ENCODE measurements around the gene AEBP1. TPM values are rescaled to one million over a fixed set of nuclear protein-coding genes. Genes with fewer than 3 reads are reported as not detected.

Gene AEBP1
- total and polyA plus RNA-seq, 9 of the 15 experiments (the other 6 are each of a cell fraction or from before 2014, with no cell fraction given): 0.03 to 0.78 (median 0.30) TPM; not detected in 2

GRCh38 chr7:44162179-44162578, 58.0 kb downstream of the AEBP1 start:
- DNase-seq (ENCODE audit: extremely low read depth in 1 of 4, low spot score in 3 of 4) (no peak), ATAC-seq (no peak), FAIRE-seq (no peak)
- ChIA-PET CTCF (ENCODE audit: low intra/inter-chr PET ratio) (no interaction called here), POLR2A (no interaction called here)
- H3K79me2 ChIP-seq (ENCODE audit: control insufficient read depth, insufficient read depth, low read length): no peaks in the 10 kb centered on the region
- TF ChIP-seq GTF2B (IDR thresholded peaks at IDR 0.05; ENCODE audit: extremely low read depth, insufficient read length) (no peak), POLR2G (IDR thresholded peaks at IDR 0.05; ENCODE audit: low read depth, low read length) (no peak), RBM14 (IDR thresholded peaks at IDR 0.05; ENCODE audit: borderline replicate concordance, insufficient read depth, low read depth, low read length) (no peak), THRB (CRISPR knock-in tag; conservative IDR thresholded peaks at IDR 0.05) (no peak), SMAD3 (CRISPR knock-in tag; conservative IDR thresholded peaks at IDR 0.05) (no peak), HSF4 (CRISPR knock-in tag; IDR thresholded peaks at IDR 0.05; ENCODE audit: borderline replicate concordance) (no peak), KLF6 (CRISPR knock-in tag; IDR thresholded peaks at IDR 0.05; ENCODE audit: borderline replicate concordance) (no peak), SMARCE1 (IDR thresholded peaks at IDR 0.05) (no peak), CUX1 (CRISPR knock-in tag; IDR thresholded peaks at IDR 0.05) (no peak), ZFP36 (IDR thresholded peaks at IDR 0.05; ENCODE audit: low read depth, low read length, partially characterized antibody) (no peak)
- H3K36me3 ChIP-seq (ENCODE audit: control insufficient read depth, insufficient read depth, low read length): no peaks in the 10 kb centered on the region
- H3K4me2 ChIP-seq (ENCODE audit: insufficient read depth, low read length): no peak overlapping the region
- no peaks in the 10 kb centered on the region; the same call in 1 of the 2 replicates for H4K20me1 ChIP-seq (replicated peaks; ENCODE audit: control insufficient read depth, insufficient read depth, low read length)
- no peak overlapping the region for H2AFZ ChIP-seq (ENCODE audit: low read depth, low read length)
- H3K9ac ChIP-seq (ENCODE audit: insufficient read depth in 1 of 2, low read depth in 2 of 2, low read length in 2 of 2): peak overlapping the region in 1 of 2 experiments; percentile 43; a peak in 1 of 4 replicates
- no peak overlapping the region for H3K4me3 ChIP-seq
- intact Hi-C loops (cut with micrococcal nuclease): no loop called here
- H3K27ac ChIP-seq (ENCODE audit: extremely low read depth, low read depth, low read length): no peak overlapping the region
- peaks cover 0 to 17% of the 10 kb centered on the region in 2 experiments; a peak in 3 of 5 replicates for H3K4me1 ChIP-seq (replicated peaks in 1 of 2; ENCODE audit: control insufficient read depth in 2 of 2, insufficient read depth in 2 of 2, low read length in 2 of 2)
- no TSS peak for BruUV-seq (replicated peaks)
- H3K9me3 ChIP-seq (replicated peaks; ENCODE audit: control insufficient read depth, insufficient read depth, low read depth, low read length): no peaks in the 10 kb centered on the region
- H3K9me1 ChIP-seq (ENCODE audit: control insufficient read depth, insufficient read depth, low read length): no peaks in the 10 kb centered on the region
- in situ Hi-C loops (cut with MboI): no loop called here
- peaks cover 3 to 12% of the 10 kb centered on the region in 2 experiments; a peak in 3 of 5 replicates for H3K27me3 ChIP-seq (ENCODE audit: control insufficient read depth in 2 of 2, insufficient read depth in 2 of 2, low read length in 2 of 2)
- 2% methylated on average over 4 of the region's 4 CpGs for WGBS (ENCODE audit: insufficient coverage, low coverage, missing lambda C conversion rate)
